ENCODE results near the gene NEURL1.
"Not testable (repeated sequence)": the region's sequence is repeated elsewhere in the genome, so short reads cannot be mapped to it uniquely, and the experiment has no call there.

NEURL1 gene

GRCh38 chr10:103589074-103589630 lies 95.6 kb downstream of the NEURL1 start:
- DNase-seq = no peak

GRCh38 chr10:103590060-103590459 lies 96.6 kb downstream of the NEURL1 start:
- no peak for DNase-seq

GRCh38 chr10:103590744-103591291 lies 97.3 kb downstream of the NEURL1 start:
- DNase-seq = no peak

GRCh38 chr10:103592186-103593021 lies 98.9 kb downstream of the NEURL1 start:
- DNase-seq = peak in 3 of 5 experiments; percentile 9 to 31 (median 14)

- no peak for DNase-seq
Measured at GRCh38 chr10:103593022-103593570, 99.6 kb downstream of the NEURL1 start.

- no peak for DNase-seq
Measured at GRCh38 chr10:103595933-103596726, 102.6 kb downstream of the NEURL1 start.

- no peak for DNase-seq
Measured at GRCh38 chr10:103597003-103597402, 103.5 kb downstream of the NEURL1 start.

GRCh38 chr10:103598654-103599115 lies 105.2 kb downstream of the NEURL1 start:
- DNase-seq = peak in 1 of 5 experiments; percentile 11

- no peak for DNase-seq
Measured at GRCh38 chr10:103599211-103599610, 105.7 kb downstream of the NEURL1 start.

- DNase-seq = no peak
Measured at GRCh38 chr10:103599907-103600306, 106.4 kb downstream of the NEURL1 start.

GRCh38 chr10:103600325-103600724 lies 106.8 kb downstream of the NEURL1 start:
- no peak for DNase-seq

- no peak for DNase-seq
Measured at GRCh38 chr10:103600956-103601569, 107.6 kb downstream of the NEURL1 start.

GRCh38 chr10:103602028-103602851 lies 108.7 kb downstream of the NEURL1 start:
- no peak for DNase-seq

GRCh38 chr10:103602852-103603155 lies 109.3 kb downstream of the NEURL1 start:
- DNase-seq = no peak

GRCh38 chr10:103603382-103603781 lies 109.9 kb downstream of the NEURL1 start:
- DNase-seq = no peak

- DNase-seq = peak in 4 of 5 experiments; percentile 8 to 26 (median 24)
Measured at GRCh38 chr10:103605359-103606096, 112.0 kb downstream of the NEURL1 start.

GRCh38 chr10:103606097-103606438 lies 112.6 kb downstream of the NEURL1 start:
- DNase-seq = not testable (repeated sequence)

GRCh38 chr10:103607051-103607450 lies 113.5 kb downstream of the NEURL1 start:
- DNase-seq = not testable (repeated sequence)

- not testable (repeated sequence) for DNase-seq
Measured at GRCh38 chr10:103608056-103608455, 114.6 kb downstream of the NEURL1 start.

GRCh38 chr10:103609231-103610082 lies 116.0 kb downstream of the NEURL1 start:
- no peak for DNase-seq

Data from T-helper 2 cell (primary cell).